Measurements from ENCODE around the gene TK2.

Gene TK2

DNA sequence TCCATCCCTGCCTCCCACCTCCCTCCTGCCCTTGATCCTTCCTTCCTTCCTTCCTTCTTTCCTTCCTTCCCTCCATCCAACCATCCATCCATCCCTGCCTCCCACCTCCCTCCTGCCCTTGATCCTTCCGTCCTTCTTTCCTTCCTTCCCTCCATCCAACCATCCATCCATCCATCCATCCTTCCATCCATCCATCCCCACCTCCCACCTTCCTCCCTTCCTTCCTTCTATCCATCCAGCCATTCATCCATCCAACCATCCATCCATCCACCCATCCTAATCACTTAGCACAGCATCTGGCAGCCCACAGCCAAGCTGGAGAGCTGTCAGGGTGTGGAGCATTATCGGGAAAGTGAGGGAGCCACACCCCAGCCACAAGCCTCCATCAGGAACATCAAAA lies 54.5 kb downstream of the TK2 start:
- no peak overlapping the region for H2AFZ ChIP-seq
- H3K4me3 ChIP-seq (ENCODE audit: low read depth, low read length), result no peak overlapping the region
- no peaks in the 10 kb centered on the region for H3K27me3 ChIP-seq (ENCODE audit: control insufficient read depth, insufficient read depth, low read length)
- no peak overlapping the region for H3K27ac ChIP-seq
- H3K36me3 ChIP-seq (ENCODE audit: control insufficient read depth, insufficient read depth, low read length), result no peaks in the 10 kb centered on the region
- H3K4me1 ChIP-seq, result no peaks in the 10 kb centered on the region
- H3K9ac ChIP-seq, result no peak overlapping the region
- TF ChIP-seq, protein P1, sequence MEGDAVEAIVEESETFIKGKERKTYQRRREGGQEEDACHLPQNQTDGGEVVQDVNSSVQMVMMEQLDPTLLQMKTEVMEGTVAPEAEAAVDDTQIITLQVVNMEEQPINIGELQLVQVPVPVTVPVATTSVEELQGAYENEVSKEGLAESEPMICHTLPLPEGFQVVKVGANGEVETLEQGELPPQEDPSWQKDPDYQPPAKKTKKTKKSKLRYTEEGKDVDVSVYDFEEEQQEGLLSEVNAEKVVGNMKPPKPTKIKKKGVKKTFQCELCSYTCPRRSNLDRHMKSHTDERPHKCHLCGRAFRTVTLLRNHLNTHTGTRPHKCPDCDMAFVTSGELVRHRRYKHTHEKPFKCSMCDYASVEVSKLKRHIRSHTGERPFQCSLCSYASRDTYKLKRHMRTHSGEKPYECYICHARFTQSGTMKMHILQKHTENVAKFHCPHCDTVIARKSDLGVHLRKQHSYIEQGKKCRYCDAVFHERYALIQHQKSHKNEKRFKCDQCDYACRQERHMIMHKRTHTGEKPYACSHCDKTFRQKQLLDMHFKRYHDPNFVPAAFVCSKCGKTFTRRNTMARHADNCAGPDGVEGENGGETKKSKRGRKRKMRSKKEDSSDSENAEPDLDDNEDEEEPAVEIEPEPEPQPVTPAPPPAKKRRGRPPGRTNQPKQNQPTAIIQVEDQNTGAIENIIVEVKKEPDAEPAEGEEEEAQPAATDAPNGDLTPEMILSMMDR (IDR thresholded peaks at IDR 0.05), result no peak
- H3K9me3 ChIP-seq (ENCODE audit: control insufficient read depth, low read length), result no peaks in the 10 kb centered on the region
- no peak overlapping the region for H3K4me2 ChIP-seq (ENCODE audit: low read length)
- no peaks in the 10 kb centered on the region for H3K79me2 ChIP-seq

DNA sequence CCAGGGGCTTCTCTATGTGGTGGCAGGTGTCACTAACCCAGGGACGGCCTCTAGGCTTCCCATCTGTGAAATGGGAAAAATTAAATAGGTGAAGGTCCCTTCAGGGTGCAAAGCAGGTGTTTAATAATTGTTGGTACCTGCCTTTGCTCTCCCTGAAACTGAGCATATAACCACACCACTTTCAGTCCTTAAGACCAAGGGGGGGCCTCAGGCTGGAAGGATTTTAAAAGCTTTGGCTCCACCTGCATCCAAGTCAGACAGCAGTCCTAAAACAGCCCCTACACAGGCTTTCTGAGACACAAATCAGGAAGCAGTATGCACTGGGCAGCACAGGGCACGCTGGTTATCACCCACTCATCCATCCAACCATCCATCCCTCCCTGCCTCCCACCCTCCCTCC lies 55.0 kb downstream of the TK2 start:
- Histone ChIP-seq H3K4me3 (ENCODE audit: low read depth, low read length) (no peak overlapping the region), H3K9ac (no peak overlapping the region), H3K9me3 (ENCODE audit: control insufficient read depth, low read length) (no peaks in the 10 kb centered on the region), H3K27ac (no peak overlapping the region), H3K4me1 (no peaks in the 10 kb centered on the region), H3K79me2 (no peaks in the 10 kb centered on the region), H3K36me3 (ENCODE audit: control insufficient read depth, insufficient read depth, low read length) (no peaks in the 10 kb centered on the region), H3K27me3 (ENCODE audit: control insufficient read depth, insufficient read depth, low read length) (no peaks in the 10 kb centered on the region), H3K4me2 (ENCODE audit: low read length) (no peak overlapping the region), H2AFZ (no peak overlapping the region)
- TF ChIP-seq, protein P1 (IDR thresholded peaks at IDR 0.05), result no peak

DNA sequence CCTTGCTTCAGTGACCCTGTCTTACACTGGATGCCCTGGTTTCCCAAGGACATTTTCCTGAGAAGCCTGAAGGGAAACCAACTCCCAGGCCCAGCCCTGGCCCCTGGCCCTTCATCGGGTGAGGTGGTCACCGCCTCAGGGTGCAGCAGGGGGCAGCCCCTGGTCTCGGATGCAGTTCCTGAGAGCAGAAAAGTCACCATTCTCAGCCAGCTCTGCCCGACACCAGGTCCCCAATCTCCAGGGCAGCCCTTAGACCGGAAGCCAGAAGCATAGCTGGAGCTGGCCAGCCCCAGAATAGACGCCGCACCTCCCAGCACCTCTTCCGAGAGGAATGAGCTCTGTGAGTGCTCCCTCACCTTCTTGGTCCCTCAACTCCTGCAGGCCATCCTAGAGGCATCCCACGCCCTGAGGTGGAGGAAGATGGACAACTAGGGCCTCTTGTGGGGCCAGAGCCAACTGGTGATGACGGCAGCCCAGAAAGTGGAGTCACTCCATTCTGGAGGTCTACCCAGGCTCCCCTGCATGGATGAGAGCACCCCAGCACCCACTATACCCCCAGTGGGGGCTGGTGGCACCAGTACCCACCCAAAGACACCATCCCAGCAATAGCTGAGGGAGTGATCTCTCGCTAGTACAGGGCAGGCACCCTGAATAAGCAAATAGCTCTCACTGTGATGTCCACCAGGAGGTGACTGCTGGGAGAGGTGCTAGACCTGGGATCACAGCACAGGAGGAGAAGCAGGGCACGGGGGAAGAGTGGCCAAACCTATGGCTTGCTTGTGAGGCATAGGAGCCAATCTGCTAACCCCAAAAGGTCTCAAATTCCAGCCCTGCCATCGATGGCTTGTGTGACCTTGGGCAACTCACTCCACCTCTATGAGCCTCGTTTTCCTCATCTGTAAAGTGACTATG lies 56.2 kb downstream of the TK2 start:
- no peaks in the 10 kb centered on the region for H3K9me3 ChIP-seq (ENCODE audit: control insufficient read depth, low read length)
- H3K36me3 ChIP-seq (ENCODE audit: control insufficient read depth, insufficient read depth, low read length), result no peaks in the 10 kb centered on the region
- H2AFZ ChIP-seq, result no peak overlapping the region
- H3K4me2 ChIP-seq (ENCODE audit: low read length), result no peak overlapping the region
- no peaks in the 10 kb centered on the region for H3K27me3 ChIP-seq (ENCODE audit: control insufficient read depth, insufficient read depth, low read length)
- H3K4me3 ChIP-seq (ENCODE audit: low read depth, low read length), result no peak overlapping the region
- H3K9ac ChIP-seq, result no peak overlapping the region
- no peaks in the 10 kb centered on the region for H3K79me2 ChIP-seq
- H3K4me1 ChIP-seq, result no peaks in the 10 kb centered on the region
- no peak overlapping the region for H3K27ac ChIP-seq
- TF ChIP-seq, protein P1 (IDR thresholded peaks at IDR 0.05), result no peak

DNA sequence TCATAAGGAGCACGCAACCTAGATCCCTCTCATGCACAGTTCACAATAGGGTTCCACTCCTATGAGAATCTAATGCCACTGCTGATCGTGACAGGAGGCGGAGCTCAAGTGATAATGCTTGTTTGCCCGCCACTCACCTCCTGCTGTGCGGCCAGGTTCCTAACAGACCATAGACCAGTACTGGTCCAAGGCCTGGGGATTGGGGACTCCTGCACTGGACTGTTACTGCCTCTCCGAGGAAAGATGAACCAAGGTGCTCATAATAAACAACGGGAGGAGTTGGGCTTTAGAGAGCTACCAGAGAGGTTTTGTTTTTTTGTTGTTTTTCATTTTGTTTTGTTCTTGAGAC lies 58.2 kb downstream of the TK2 start:
- no peak overlapping the region for H2AFZ ChIP-seq
- H3K79me2 ChIP-seq, result no peaks in the 10 kb centered on the region
- no peak overlapping the region for H3K9ac ChIP-seq
- no peak overlapping the region for H3K4me2 ChIP-seq (ENCODE audit: low read length)
- no peak overlapping the region for H3K27ac ChIP-seq
- TF ChIP-seq, protein P1 (IDR thresholded peaks at IDR 0.05), result no peak
- H3K4me3 ChIP-seq (ENCODE audit: low read depth, low read length), result no peak overlapping the region
- no peaks in the 10 kb centered on the region for H3K9me3 ChIP-seq (ENCODE audit: control insufficient read depth, low read length)
- H3K27me3 ChIP-seq (ENCODE audit: control insufficient read depth, insufficient read depth, low read length), result no peaks in the 10 kb centered on the region
- no peaks in the 10 kb centered on the region for H3K36me3 ChIP-seq (ENCODE audit: control insufficient read depth, insufficient read depth, low read length)
- peaks cover 5% of the 10 kb centered on the region for H3K4me1 ChIP-seq
